CD4-positive, CD25-positive, alpha-beta regulatory T cell (primary cell): ENCODE results near the gene ID1. TPM values are rescaled to one million over a fixed set of nuclear protein-coding genes. Genes with fewer than 3 reads are reported as not detected.
"Not testable (repeated sequence)": the region's sequence is repeated elsewhere in the genome, so short reads cannot be mapped to it uniquely, and the experiment has no call there.

Experiments
- ATAC-seq, 2 donors: fragments of 150-1000 bp; cut with Tn5 transposase; one replicate each; pipeline ENCODE4 v1.10.0; 2021; ENCODE audit warnings: low read depth in 2 of 2, moderate number of reproducible peaks in 2 of 2, moderate library complexity in 1 of 2
- DNase-seq, 3 donors: peaks; one replicate each; pipeline versions ENCODE4 v3.0.0 to v3.0.0-alpha.2; 2012 to 2022; ENCODE audit warnings: mixed read lengths in 1 of 3
- H3K27ac ChIP-seq: one replicate; pipeline ENCODE4 v1.7.0; 2013; ENCODE audit warnings: mild to moderate bottlenecking, low read length; ENCODE audit not compliant: insufficient read depth, poor library complexity, severe bottlenecking
- H3K27me3 ChIP-seq: one replicate; pipeline ENCODE4 v1.7.0; 2013; ENCODE audit warnings: low read length; ENCODE audit not compliant: control insufficient read depth, insufficient read depth
- H3K36me3 ChIP-seq: one replicate; pipeline ENCODE4 v1.7.0; 2013; ENCODE audit warnings: mild to moderate bottlenecking, low read length, moderate library complexity; ENCODE audit not compliant: control insufficient read depth, insufficient read depth
- H3K4me1 ChIP-seq: 2 replicates; pipeline ENCODE4 v1.7.0; 2013; ENCODE audit warnings: mild to moderate bottlenecking, low read length; ENCODE audit not compliant: insufficient read depth, control insufficient read depth, poor library complexity, severe bottlenecking
- H3K4me3 ChIP-seq: one replicate; pipeline ENCODE4 v1.7.0; 2013; ENCODE audit warnings: low read depth, mild to moderate bottlenecking, low read length, moderate library complexity
- H3K9me3 ChIP-seq, 2 experiments: 1 replicate in 1 of 2; 2 replicates in 1 of 2; pipeline ENCODE4 v1.7.0; 2013; ENCODE audit warnings: low read length in 2 of 2, mild to moderate bottlenecking in 1 of 2, moderate library complexity in 1 of 2; ENCODE audit not compliant: control insufficient read depth in 2 of 2
- H3K27ac Mint-ChIP-seq, 3 donors: one replicate each; pipeline ENCODE4 v1.8.0; 2020 to 2022; ENCODE audit warnings: mild to moderate bottlenecking in 3 of 3, mixed read lengths in 3 of 3, moderate library complexity in 2 of 3
- H3K27me3 Mint-ChIP-seq: one replicate; pipeline ENCODE4 v1.8.0; 2022; ENCODE audit warnings: mild to moderate bottlenecking, mixed read lengths
- H3K36me3 Mint-ChIP-seq: one replicate; pipeline ENCODE4 v1.8.0; 2020; ENCODE audit warnings: mixed read lengths
- H3K4me1 Mint-ChIP-seq, 4 donors: one replicate each; pipeline ENCODE4 v1.8.0; 2020 to 2022; ENCODE audit warnings: mixed read lengths in 4 of 4, mild to moderate bottlenecking in 1 of 4
- H3K4me3 Mint-ChIP-seq, 4 donors: one replicate each; pipeline ENCODE4 v1.8.0; 2020 to 2022; ENCODE audit warnings: mild to moderate bottlenecking in 4 of 4, mixed read lengths in 4 of 4, moderate library complexity in 3 of 4
- H3K9me3 Mint-ChIP-seq, 7 donors: one replicate each; pipeline ENCODE4 v1.8.0; 2020 to 2022; ENCODE audit warnings: mixed read lengths in 7 of 7, mild to moderate bottlenecking in 3 of 7, moderate library complexity in 2 of 7
- polyA plus RNA-seq, 4 donors: library from polyadenylated mRNA; unstranded; fragments of 300-500 nt; fragmentation: Illumina TruSeq; gene quantifications; one replicate each; pipeline ENCODE4 v1.2.3, GENCODE V29; 2021
- total RNA-seq: library from RNA; stranded (reverse); gene quantifications from one replicate; pipeline ENCODE4 v1.2.3, GENCODE V29; 2022

Gene ID1
- total and polyA plus RNA-seq, 5 donors from 2014 or later = 0.71 to 9.4 (median 1.1) TPM

- Mint-ChIP-seq H3K36me3 (no peaks in the 10 kb centered on the region), H3K4me3 (peak overlapping the region; percentile 13 to 100 (median 70)), H3K27me3 (peaks cover 62% of the 10 kb centered on the region), H3K9me3 (peaks cover 0 to 3% (median 0%) of the 10 kb centered on the region in 7 donors), H3K4me1 (peaks cover 11 to 34% (median 24%) of the 10 kb centered on the region in 4 donors), H3K27ac (no peak overlapping the region)
- Histone ChIP-seq H3K27me3 (peaks cover 10% of the 10 kb centered on the region), H3K36me3 (no peaks in the 10 kb centered on the region), H3K4me3 (no peak overlapping the region), H3K27ac (no peak overlapping the region), H3K9me3 (no peaks in the 10 kb centered on the region), H3K4me1 (peaks cover 40% of the 10 kb centered on the region)
- DNase-seq (no peak), ATAC-seq (no peak)
These were observed 1.9 kb downstream of the ID1 start for GRCh38 chr20:31606804-31607639.

- Histone ChIP-seq H3K36me3 (no peaks in the 10 kb centered on the region), H3K4me3 (no peak overlapping the region), H3K27ac (no peak overlapping the region), H3K9me3 (no peaks in the 10 kb centered on the region), H3K4me1 (peaks cover 37% of the 10 kb centered on the region), H3K27me3 (peaks cover 10% of the 10 kb centered on the region)
- Mint-ChIP-seq H3K27me3 (peaks cover 62% of the 10 kb centered on the region), H3K36me3 (no peaks in the 10 kb centered on the region), H3K9me3 (peaks cover 0 to 3% (median 0%) of the 10 kb centered on the region in 7 donors), H3K27ac (no peak overlapping the region), H3K4me1 (peaks cover 10 to 32% (median 21%) of the 10 kb centered on the region in 4 donors), H3K4me3 (peak overlapping the region in 3 of 4 donors; percentile 13 to 40 (median 39))
- ATAC-seq (no peak), DNase-seq (no peak)
These were observed 2.7 kb downstream of the ID1 start for GRCh38 chr20:31607640-31608250.

GRCh38 chr20:31608251-31608945 lies 3.3 kb downstream of the ID1 start:
- H3K27me3 Mint-ChIP-seq = peaks cover 59% of the 10 kb centered on the region
- peak overlapping the region in 1 of 4 donors; percentile 39 for H3K4me3 Mint-ChIP-seq
- H3K27ac Mint-ChIP-seq = no peak overlapping the region
- Histone ChIP-seq H3K27ac (no peak overlapping the region), H3K36me3 (no peaks in the 10 kb centered on the region), H3K4me3 (no peak overlapping the region), H3K9me3 (no peaks in the 10 kb centered on the region), H3K4me1 (peaks cover 33% of the 10 kb centered on the region), H3K27me3 (peaks cover 10% of the 10 kb centered on the region)
- H3K4me1 Mint-ChIP-seq = peaks cover 6 to 32% (median 17%) of the 10 kb centered on the region in 4 donors
- H3K36me3 Mint-ChIP-seq = no peaks in the 10 kb centered on the region
- peaks cover 0 to 3% (median 0%) of the 10 kb centered on the region in 7 donors for H3K9me3 Mint-ChIP-seq
- ATAC-seq = no peak
- DNase-seq = no peak

GRCh38 chr20:31612271-31612640 lies 7.2 kb downstream of the ID1 start:
- H3K27ac Mint-ChIP-seq, H3K27me3 ChIP-seq, H3K4me1 ChIP-seq, ATAC-seq, H3K9me3 Mint-ChIP-seq, H3K36me3 ChIP-seq, DNase-seq, H3K36me3 Mint-ChIP-seq, H3K9me3 ChIP-seq, H3K4me1 Mint-ChIP-seq, H3K4me3 Mint-ChIP-seq, H3K4me3 ChIP-seq, H3K27ac ChIP-seq: not testable (repeated sequence)
- H3K27me3 Mint-ChIP-seq = peaks cover 32% of the 10 kb centered on the region

GRCh38 chr20:31615416-31615815 lies 10.3 kb downstream of the ID1 start:
- Mint-ChIP-seq H3K4me3 (no peak overlapping the region), H3K27me3 (peaks cover 24% of the 10 kb centered on the region), H3K27ac (no peak overlapping the region), H3K4me1 (peaks cover 0 to 5% (median 0%) of the 10 kb centered on the region in 4 donors), H3K36me3 (peaks cover 3% of the 10 kb centered on the region), H3K9me3 (no peaks in the 10 kb centered on the region)
- no peak for DNase-seq
- Histone ChIP-seq H3K36me3 (no peaks in the 10 kb centered on the region), H3K27ac (no peak overlapping the region), H3K27me3 (no peaks in the 10 kb centered on the region), H3K4me1 (no peaks in the 10 kb centered on the region), H3K9me3 (no peaks in the 10 kb centered on the region), H3K4me3 (no peak overlapping the region)
- ATAC-seq = no peak

- H3K4me3 ChIP-seq = no peak overlapping the region
- no peak overlapping the region for H3K4me3 Mint-ChIP-seq
- no peaks in the 10 kb centered on the region for H3K4me1 ChIP-seq
- H3K27me3 Mint-ChIP-seq = peaks cover 15% of the 10 kb centered on the region
- no peaks in the 10 kb centered on the region for H3K9me3 ChIP-seq
- H3K36me3 Mint-ChIP-seq = peaks cover 3% of the 10 kb centered on the region
- peak overlapping the region in 1 of 3 donors; percentile 79 for H3K27ac Mint-ChIP-seq
- DNase-seq = peak in 1 of 3 donors; percentile 45
- H3K27ac ChIP-seq = no peak overlapping the region
- H3K36me3 ChIP-seq = no peaks in the 10 kb centered on the region
- peaks cover 0 to 1% (median 0%) of the 10 kb centered on the region in 7 donors for H3K9me3 Mint-ChIP-seq
- H3K27me3 ChIP-seq = no peaks in the 10 kb centered on the region
- ATAC-seq = no peak
- H3K4me1 Mint-ChIP-seq = peaks cover 0 to 5% (median 0%) of the 10 kb centered on the region in 4 donors
These were observed 12.5 kb downstream of the ID1 start for GRCh38 chr20:31617432-31618104.

GRCh38 chr20:31620246-31620645 lies 15.2 kb downstream of the ID1 start:
- peaks cover 3% of the 10 kb centered on the region for H3K36me3 Mint-ChIP-seq
- DNase-seq = no peak
- no peak overlapping the region for H3K4me3 Mint-ChIP-seq
- H3K9me3 Mint-ChIP-seq = peaks cover 0 to 1% (median 0%) of the 10 kb centered on the region in 7 donors
- ATAC-seq = no peak
- H3K4me3 ChIP-seq = no peak overlapping the region
- no peaks in the 10 kb centered on the region for H3K27me3 ChIP-seq
- H3K4me1 Mint-ChIP-seq = no peaks in the 10 kb centered on the region
- no peaks in the 10 kb centered on the region for H3K36me3 ChIP-seq
- H3K4me1 ChIP-seq = no peaks in the 10 kb centered on the region
- H3K9me3 ChIP-seq = no peaks in the 10 kb centered on the region
- H3K27ac ChIP-seq = no peak overlapping the region
- peaks cover 13% of the 10 kb centered on the region for H3K27me3 Mint-ChIP-seq
- H3K27ac Mint-ChIP-seq = peak overlapping the region in 1 of 3 donors; percentile 48
